Measurements from ENCODE around the gene ITSN2.

Gene ITSN2

GRCh38 chr2:24175631-24176187, 184.6 kb downstream of the ITSN2 start:
- TF ChIP-seq CSRNP3 (CRISPR knock-in tag; IDR thresholded peaks at IDR 0.05) (no peak), CSDC2 (CRISPR knock-in tag; IDR thresholded peaks at IDR 0.05) (no peak), TOX (CRISPR knock-in tag; IDR thresholded peaks at IDR 0.05; ENCODE audit: borderline replicate concordance) (no peak), ZNF565 (CRISPR knock-in tag; conservative IDR thresholded peaks at IDR 0.05; ENCODE audit: low read depth) (no peak), ZFP30 (CRISPR knock-in tag; IDR thresholded peaks at IDR 0.05) (no peak), TCF4 (CRISPR knock-in tag; IDR thresholded peaks at IDR 0.05; ENCODE audit: borderline replicate concordance) (no peak), ARNTL (CRISPR knock-in tag; IDR thresholded peaks at IDR 0.05; ENCODE audit: borderline replicate concordance, low read depth) (no peak), ESRRG (CRISPR knock-in tag; IDR thresholded peaks at IDR 0.05) (no peak)
- TF ChIP-seq, protein P1, sequence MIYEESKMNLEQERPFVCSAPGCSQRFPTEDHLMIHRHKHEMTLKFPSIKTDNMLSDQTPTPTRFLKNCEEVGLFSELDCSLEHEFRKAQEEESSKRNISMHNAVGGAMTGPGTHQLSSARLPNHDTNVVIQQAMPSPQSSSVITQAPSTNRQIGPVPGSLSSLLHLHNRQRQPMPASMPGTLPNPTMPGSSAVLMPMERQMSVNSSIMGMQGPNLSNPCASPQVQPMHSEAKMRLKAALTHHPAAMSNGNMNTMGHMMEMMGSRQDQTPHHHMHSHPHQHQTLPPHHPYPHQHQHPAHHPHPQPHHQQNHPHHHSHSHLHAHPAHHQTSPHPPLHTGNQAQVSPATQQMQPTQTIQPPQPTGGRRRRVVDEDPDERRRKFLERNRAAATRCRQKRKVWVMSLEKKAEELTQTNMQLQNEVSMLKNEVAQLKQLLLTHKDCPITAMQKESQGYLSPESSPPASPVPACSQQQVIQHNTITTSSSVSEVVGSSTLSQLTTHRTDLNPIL (CRISPR knock-in tag; IDR thresholded peaks at IDR 0.05; ENCODE audit: low read depth), result no peak
- TF ChIP-seq, protein P2, sequence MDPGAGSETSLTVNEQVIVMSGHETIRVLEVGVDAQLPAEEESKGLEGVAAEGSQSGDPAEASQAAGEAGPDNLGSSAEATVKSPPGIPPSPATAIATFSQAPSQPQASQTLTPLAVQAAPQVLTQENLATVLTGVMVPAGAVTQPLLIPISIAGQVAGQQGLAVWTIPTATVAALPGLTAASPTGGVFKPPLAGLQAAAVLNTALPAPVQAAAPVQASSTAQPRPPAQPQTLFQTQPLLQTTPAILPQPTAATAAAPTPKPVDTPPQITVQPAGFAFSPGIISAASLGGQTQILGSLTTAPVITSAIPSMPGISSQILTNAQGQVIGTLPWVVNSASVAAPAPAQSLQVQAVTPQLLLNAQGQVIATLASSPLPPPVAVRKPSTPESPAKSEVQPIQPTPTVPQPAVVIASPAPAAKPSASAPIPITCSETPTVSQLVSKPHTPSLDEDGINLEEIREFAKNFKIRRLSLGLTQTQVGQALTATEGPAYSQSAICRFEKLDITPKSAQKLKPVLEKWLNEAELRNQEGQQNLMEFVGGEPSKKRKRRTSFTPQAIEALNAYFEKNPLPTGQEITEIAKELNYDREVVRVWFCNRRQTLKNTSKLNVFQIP (CRISPR knock-in tag; IDR thresholded peaks at IDR 0.05; ENCODE audit: borderline replicate concordance, low read depth), result no peak
- ATAC-seq, result no peak

DNA sequence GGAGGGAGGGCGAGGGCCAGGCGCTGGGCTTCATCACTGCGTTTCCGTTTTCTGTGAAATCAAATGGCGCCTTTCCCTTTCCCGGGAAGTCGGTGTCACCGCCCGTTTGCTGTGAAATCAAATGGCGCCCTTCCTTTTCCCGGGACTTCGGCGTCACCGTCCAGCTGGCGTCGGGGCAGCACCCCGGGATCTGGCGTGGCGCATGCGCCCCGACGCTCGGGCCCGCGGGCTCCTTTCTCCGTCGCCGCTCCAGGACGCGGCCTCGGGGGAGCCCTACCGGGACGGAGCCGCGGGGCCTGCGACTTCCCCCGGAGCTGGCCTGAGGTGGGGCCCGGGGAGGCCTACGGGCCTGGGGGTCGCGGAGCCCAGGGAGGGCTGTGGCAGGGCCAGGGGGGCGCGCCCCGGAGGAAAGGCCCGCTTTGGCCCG, 185.5 kb downstream of the ITSN2 start, which contains the start of gene FAM228A:
FAM228A (plus strand) TSS at position 203 of the 427 bp plus-strand sequence. CDS start 428 bp downstream, outside the sequence.
- ATAC-seq, result no peak
- TF ChIP-seq OSR1 (CRISPR knock-in tag; IDR thresholded peaks at IDR 0.05) (no peak), ZFP3 (CRISPR knock-in tag; IDR thresholded peaks at IDR 0.05) (no peak), ZFP30 (CRISPR knock-in tag; IDR thresholded peaks at IDR 0.05) (no peak), CSDC2 (CRISPR knock-in tag; IDR thresholded peaks at IDR 0.05) (no peak)

DNA sequence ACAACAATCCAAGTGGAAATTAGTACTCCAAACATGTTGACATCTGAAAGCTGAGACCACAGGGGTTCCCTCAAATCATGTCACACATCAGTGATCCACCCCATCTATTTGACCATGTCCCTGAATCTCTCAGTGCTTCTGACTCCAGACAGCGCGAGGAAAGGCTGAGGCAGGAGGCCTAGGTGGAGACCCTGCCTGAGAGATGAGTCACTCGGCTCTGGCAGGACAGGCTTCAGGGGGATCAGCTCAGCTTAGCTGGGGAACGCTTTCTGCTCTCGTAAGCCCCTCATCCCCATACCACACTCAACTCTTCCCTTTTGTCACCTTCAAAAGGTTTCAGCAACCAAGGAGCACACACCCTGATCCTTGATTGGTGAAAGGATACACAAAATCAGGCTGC, 191.3 kb downstream of the ITSN2 start:
- ATAC-seq, result no peak
- TF ChIP-seq ZFP30 (CRISPR knock-in tag; IDR thresholded peaks at IDR 0.05) (no peak), PATZ1 (CRISPR knock-in tag; IDR thresholded peaks at IDR 0.05; ENCODE audit: borderline replicate concordance) (no peak), ESRRG (CRISPR knock-in tag; IDR thresholded peaks at IDR 0.05) (no peak), ARNTL (CRISPR knock-in tag; IDR thresholded peaks at IDR 0.05; ENCODE audit: borderline replicate concordance, low read depth) (no peak), ZNF70 (CRISPR knock-in tag; IDR thresholded peaks at IDR 0.05) (no peak)

GRCh38 chr2:24164416-24164973, 195.8 kb downstream of the ITSN2 start:
- TF ChIP-seq CSDC2 (CRISPR knock-in tag; IDR thresholded peaks at IDR 0.05) (no peak), ZNF565 (CRISPR knock-in tag; conservative IDR thresholded peaks at IDR 0.05; ENCODE audit: low read depth) (no peak), PATZ1 (CRISPR knock-in tag; IDR thresholded peaks at IDR 0.05; ENCODE audit: borderline replicate concordance) (no peak), ZC3H10 (CRISPR knock-in tag; IDR thresholded peaks at IDR 0.05) (no peak), RARB (CRISPR knock-in tag; IDR thresholded peaks at IDR 0.05) (no peak), ZNF70 (CRISPR knock-in tag; IDR thresholded peaks at IDR 0.05) (no peak), TSHZ2 (CRISPR knock-in tag; IDR thresholded peaks at IDR 0.05) (no peak)
- TF ChIP-seq, protein P2 (CRISPR knock-in tag; IDR thresholded peaks at IDR 0.05; ENCODE audit: borderline replicate concordance, low read depth), result no peak
- TF ChIP-seq, protein P1 (CRISPR knock-in tag; IDR thresholded peaks at IDR 0.05; ENCODE audit: low read depth), result no peak

More at GRCh38 chr2:24164416-24164973, 195.8 kb downstream of the ITSN2 start:
- ATAC-seq, result peak; percentile 92
